Breast epithelium (tissue), 3 donors: ENCODE data around the gene SETBP1.

Experiments used
- CTCF ChIP-seq, 3 donors: fragments of 450-650 bp; IDR thresholded peaks; one replicate each; pipeline ENCODE4 v1.5.1; 2016 to 2017; ENCODE audit warnings: antibody characterized with exemption in 3 of 3, mild to moderate bottlenecking in 3 of 3, moderate library complexity in 3 of 3
- POLR2A ChIP-seq: fragments of 450-650 bp; IDR thresholded peaks from one replicate; pipeline ENCODE4 v1.6.1; 2016; ENCODE audit warnings: antibody characterized with exemption, mild to moderate bottlenecking, moderate library complexity

GRCh38 chr18:44828080-44828479 lies 147.4 kb downstream of the SETBP1 start:
- TF ChIP-seq POLR2A = no peak
- TF ChIP-seq CTCF (IDR thresholded peaks at IDR 0.05) = no peak
